ENCODE measurements around the gene BORCS5. TPM values are rescaled to one million over a fixed set of nuclear protein-coding genes. Genes with fewer than 3 reads are reported as not detected.

BORCS5 gene
- total and polyA plus RNA-seq, 3 experiments from 2014 or later, result 22.0 to 39.7 (median 36.4) TPM

- H3K9me3 Mint-ChIP-seq, result peaks cover 0 to 4% (median 2%) of the 10 kb centered on the region in 5 donors
- H3K4me1 Mint-ChIP-seq, result peaks cover 74 to 94% (median 93%) of the 10 kb centered on the region in 3 donors
- no peaks in the 10 kb centered on the region for H3K27me3 Mint-ChIP-seq
- H3K4me3 ChIP-seq (ENCODE audit: low read length), result no peak overlapping the region
- H3K36me3 Mint-ChIP-seq, result peaks cover 13 to 34% (median 25%) of the 10 kb centered on the region in 3 donors
- H3K36me3 ChIP-seq (ENCODE audit: insufficient read depth, low read length), result no peaks in the 10 kb centered on the region
- no peak for DNase-seq
- peaks cover 57% of the 10 kb centered on the region for H3K4me1 ChIP-seq (ENCODE audit: insufficient read depth, low read length)
- POLR2A ChIA-PET, result interaction anchor here (0.7 kb wide), 1 partner anchor 345 kb away, joined by 6 read pairs; no protein-coding TSS in a partner anchor
- H3K27ac Mint-ChIP-seq, result peak overlapping the region; percentile 90 to 98 (median 97)
- CTCF ChIA-PET, result no interaction called here
- H3K27ac ChIP-seq (ENCODE audit: low read depth, low read length), result peak overlapping the region; percentile 70
- no peaks in the 10 kb centered on the region for H3K27me3 ChIP-seq (ENCODE audit: insufficient read depth, low read length, poor library complexity, severe bottlenecking)
- H3K9me3 ChIP-seq (ENCODE audit: low read length), result no peaks in the 10 kb centered on the region
- peak overlapping the region in 4 of 7 donors; percentile 22 to 38 (median 34) for H3K4me3 Mint-ChIP-seq
Observed at GRCh38 chr12:12380949-12381593, 24.2 kb downstream of the BORCS5 start.

DNA sequence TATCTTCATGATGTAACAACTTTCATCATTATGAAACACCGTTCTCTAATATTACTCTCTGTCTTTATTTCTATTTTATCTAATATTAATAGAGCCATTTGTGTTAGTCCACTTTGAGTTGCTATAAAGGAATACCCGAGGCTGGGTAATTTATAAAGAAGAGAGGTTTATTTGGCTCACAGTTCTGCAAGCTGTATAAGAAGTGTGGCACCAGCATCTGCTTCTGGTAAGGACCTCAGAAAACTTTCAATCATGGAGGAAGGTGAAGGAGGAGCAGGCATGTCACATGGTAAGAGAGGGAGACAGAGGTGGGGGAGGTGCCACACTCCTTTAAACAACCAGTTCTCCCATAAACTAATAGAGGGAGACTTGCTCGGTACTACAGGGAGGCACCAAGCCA is 25.1 kb downstream of the BORCS5 start:
- peaks cover 62% of the 10 kb centered on the region for H3K4me1 ChIP-seq (ENCODE audit: insufficient read depth, low read length)

GRCh38 chr12:12384571-12385340 is 27.9 kb downstream of the BORCS5 start:
- DNase-seq, result peak; percentile 6 to 77 (median 33)
- peak overlapping the region; percentile 58 to 84 (median 71) for H3K4me3 Mint-ChIP-seq
- peaks cover 0 to 4% (median 2%) of the 10 kb centered on the region in 5 donors for H3K9me3 Mint-ChIP-seq
- Histone ChIP-seq H3K9me3 (ENCODE audit: low read length) (no peaks in the 10 kb centered on the region), H3K4me3 (ENCODE audit: low read length) (peak overlapping the region; percentile 17), H3K36me3 (ENCODE audit: insufficient read depth, low read length) (no peaks in the 10 kb centered on the region), H3K27me3 (ENCODE audit: insufficient read depth, low read length, poor library complexity, severe bottlenecking) (no peaks in the 10 kb centered on the region), H3K27ac (ENCODE audit: low read depth, low read length) (peak overlapping the region; percentile 43), H3K4me1 (ENCODE audit: insufficient read depth, low read length) (peaks cover 59% of the 10 kb centered on the region)
- H3K4me1 Mint-ChIP-seq, result peaks cover 72 to 91% (median 91%) of the 10 kb centered on the region in 3 donors
- ChIA-PET POLR2A (interaction anchor here (0.6 to 1.3 kb wide), 7 partner anchors 8 to 351 kb away, joined by 3 to 6 read pairs (median 4); no protein-coding TSS in a partner anchor), CTCF (interaction anchor here (1.1 to 1.7 kb wide), 8 partner anchors 8 to 352 kb away, joined by 3 to 8 read pairs (median 4); no protein-coding TSS in a partner anchor)
- H3K27ac Mint-ChIP-seq, result peak overlapping the region; percentile 75 to 99 (median 98)
- H3K27me3 Mint-ChIP-seq, result no peaks in the 10 kb centered on the region
- H3K36me3 Mint-ChIP-seq, result peaks cover 8 to 37% (median 24%) of the 10 kb centered on the region in 3 donors

More for the DNA sequence above, 25.1 kb downstream of the BORCS5 start:
- peak overlapping the region in 2 of 7 donors; percentile 22 to 42 for H3K4me3 Mint-ChIP-seq
- H3K9me3 Mint-ChIP-seq, result peaks cover 0 to 4% (median 2%) of the 10 kb centered on the region in 5 donors
- DNase-seq, result no peak
- Histone ChIP-seq H3K4me3 (ENCODE audit: low read length) (no peak overlapping the region), H3K27me3 (ENCODE audit: insufficient read depth, low read length, poor library complexity, severe bottlenecking) (no peaks in the 10 kb centered on the region), H3K27ac (ENCODE audit: low read depth, low read length) (no peak overlapping the region), H3K9me3 (ENCODE audit: low read length) (no peaks in the 10 kb centered on the region), H3K36me3 (ENCODE audit: insufficient read depth, low read length) (no peaks in the 10 kb centered on the region)
- H3K27ac Mint-ChIP-seq, result peak overlapping the region; percentile 90 to 98 (median 97)
- CTCF ChIA-PET, result no interaction called here
- POLR2A ChIA-PET, result no interaction called here
- H3K36me3 Mint-ChIP-seq, result peaks cover 10 to 33% (median 25%) of the 10 kb centered on the region in 3 donors
- peaks cover 73 to 96% (median 95%) of the 10 kb centered on the region in 3 donors for H3K4me1 Mint-ChIP-seq
- no peaks in the 10 kb centered on the region for H3K27me3 Mint-ChIP-seq

- DNase-seq, result no peak
- peaks cover 0 to 2% (median 0%) of the 10 kb centered on the region in 5 donors for H3K9me3 Mint-ChIP-seq
- no peaks in the 10 kb centered on the region for H3K27me3 Mint-ChIP-seq
- H3K4me1 Mint-ChIP-seq, result peaks cover 52 to 79% (median 75%) of the 10 kb centered on the region in 3 donors
- no peaks in the 10 kb centered on the region for H3K27me3 ChIP-seq (ENCODE audit: insufficient read depth, low read length, poor library complexity, severe bottlenecking)
- H3K36me3 ChIP-seq (ENCODE audit: insufficient read depth, low read length), result no peaks in the 10 kb centered on the region
- CTCF ChIA-PET, result interaction anchor here (1.0 to 1.8 kb wide), 3 partner anchors 10 to 350 kb away, joined by 3 to 11 read pairs (median 3); no protein-coding TSS in a partner anchor
- no peak overlapping the region for H3K4me3 ChIP-seq (ENCODE audit: low read length)
- no peak overlapping the region for H3K27ac ChIP-seq (ENCODE audit: low read depth, low read length)
- H3K4me1 ChIP-seq (ENCODE audit: insufficient read depth, low read length), result peaks cover 44% of the 10 kb centered on the region
- H3K36me3 Mint-ChIP-seq, result peaks cover 5 to 42% (median 29%) of the 10 kb centered on the region in 3 donors
- H3K27ac Mint-ChIP-seq, result peak overlapping the region; percentile 71 to 99 (median 93)
- H3K4me3 Mint-ChIP-seq, result peak overlapping the region in 6 of 7 donors; percentile 9 to 62 (median 34)
- no peaks in the 10 kb centered on the region for H3K9me3 ChIP-seq (ENCODE audit: low read length)
- POLR2A ChIA-PET, result interaction anchor here (0.6 to 0.8 kb wide), 2 partner anchors 46 to 175 kb away, joined by 3 to 8 read pairs; partner anchors contain the start of gene DUSP16
Observed at GRCh38 chr12:12387501-12387900, 30.6 kb downstream of the BORCS5 start.

DNA sequence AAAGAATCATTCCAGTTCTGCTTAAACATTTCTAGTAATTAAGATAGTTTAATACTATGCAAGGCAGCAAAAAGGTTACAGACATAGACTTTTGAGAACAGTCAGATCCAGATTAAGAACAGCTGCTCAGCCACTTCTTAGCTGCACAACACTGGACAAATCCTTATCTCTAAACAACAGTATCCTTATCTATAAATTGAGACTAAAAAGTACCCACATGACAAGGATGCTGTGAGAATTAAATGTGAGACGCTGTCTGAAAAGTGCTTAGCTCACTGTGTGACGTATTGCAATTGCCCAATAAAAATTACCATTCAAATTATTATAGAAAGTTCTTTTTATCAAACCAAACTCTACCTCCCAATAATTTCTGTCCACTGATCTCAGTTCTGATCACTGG is 35.5 kb downstream of the BORCS5 start:
- CTCF ChIA-PET, result no interaction called here
- H3K9me3 Mint-ChIP-seq, result no peaks in the 10 kb centered on the region
- no peaks in the 10 kb centered on the region for H3K27me3 Mint-ChIP-seq

GRCh38 chr12:12393171-12393570 is 36.3 kb downstream of the BORCS5 start:
- no peak overlapping the region for H3K27ac ChIP-seq (ENCODE audit: low read depth, low read length)
- no peaks in the 10 kb centered on the region for H3K4me1 ChIP-seq (ENCODE audit: insufficient read depth, low read length)
- Mint-ChIP-seq H3K27me3 (no peaks in the 10 kb centered on the region), H3K36me3 (peaks cover 8 to 32% (median 30%) of the 10 kb centered on the region in 3 donors), H3K4me3 (no peak overlapping the region), H3K9me3 (no peaks in the 10 kb centered on the region), H3K4me1 (peaks cover 16 to 56% (median 42%) of the 10 kb centered on the region in 3 donors), H3K27ac (no peak overlapping the region)
- H3K4me3 ChIP-seq (ENCODE audit: low read length), result no peak overlapping the region
- no peaks in the 10 kb centered on the region for H3K36me3 ChIP-seq (ENCODE audit: insufficient read depth, low read length)
- DNase-seq, result no peak
- no peaks in the 10 kb centered on the region for H3K9me3 ChIP-seq (ENCODE audit: low read length)
- H3K27me3 ChIP-seq (ENCODE audit: insufficient read depth, low read length, poor library complexity, severe bottlenecking), result no peaks in the 10 kb centered on the region
- POLR2A ChIA-PET, result no interaction called here
- CTCF ChIA-PET, result interaction anchor here (0.8 kb wide), 1 partner anchor 17 kb away, joined by 3 read pairs; no protein-coding TSS in a partner anchor

More for the DNA sequence above, 35.5 kb downstream of the BORCS5 start:
- H3K4me1 ChIP-seq (ENCODE audit: insufficient read depth, low read length), result peaks cover 7% of the 10 kb centered on the region
- DNase-seq, result no peak
- peak overlapping the region in 1 of 7 donors; percentile 23 for H3K4me3 Mint-ChIP-seq
- POLR2A ChIA-PET, result interaction anchor here (1.5 kb wide), 1 partner anchor 48 kb away, joined by 5 read pairs; no protein-coding TSS in a partner anchor
- peaks cover 23 to 59% (median 45%) of the 10 kb centered on the region in 3 donors for H3K4me1 Mint-ChIP-seq
- no peaks in the 10 kb centered on the region for H3K9me3 ChIP-seq (ENCODE audit: low read length)
- H3K36me3 Mint-ChIP-seq, result peaks cover 8 to 32% (median 31%) of the 10 kb centered on the region in 3 donors
- no peaks in the 10 kb centered on the region for H3K36me3 ChIP-seq (ENCODE audit: insufficient read depth, low read length)
- no peaks in the 10 kb centered on the region for H3K27me3 ChIP-seq (ENCODE audit: insufficient read depth, low read length, poor library complexity, severe bottlenecking)
- H3K4me3 ChIP-seq (ENCODE audit: low read length), result no peak overlapping the region
- H3K27ac Mint-ChIP-seq, result peak overlapping the region in 1 of 8 donors; percentile 90
- H3K27ac ChIP-seq (ENCODE audit: low read depth, low read length), result no peak overlapping the region

- Histone ChIP-seq H3K27ac (ENCODE audit: low read depth, low read length) (no peak overlapping the region), H3K36me3 (ENCODE audit: insufficient read depth, low read length) (no peaks in the 10 kb centered on the region), H3K4me3 (ENCODE audit: low read length) (no peak overlapping the region), H3K27me3 (ENCODE audit: insufficient read depth, low read length, poor library complexity, severe bottlenecking) (no peaks in the 10 kb centered on the region), H3K4me1 (ENCODE audit: insufficient read depth, low read length) (no peaks in the 10 kb centered on the region), H3K9me3 (ENCODE audit: low read length) (no peaks in the 10 kb centered on the region)
- POLR2A ChIA-PET, result no interaction called here
- Mint-ChIP-seq H3K9me3 (no peaks in the 10 kb centered on the region), H3K36me3 (peaks cover 8 to 22% (median 18%) of the 10 kb centered on the region in 3 donors), H3K4me3 (no peak overlapping the region), H3K4me1 (peaks cover 21 to 61% (median 52%) of the 10 kb centered on the region in 3 donors), H3K27me3 (no peaks in the 10 kb centered on the region), H3K27ac (peak overlapping the region in 1 of 8 donors; percentile 43)
- no peak for DNase-seq
- CTCF ChIA-PET, result interaction anchor here (0.9 kb wide), 1 partner anchor 10 kb away, joined by 3 read pairs; no protein-coding TSS in a partner anchor
Observed at GRCh38 chr12:12396694-12397093, 39.8 kb downstream of the BORCS5 start.

Measured in CD8-positive, alpha-beta memory T cell (primary cell).